GM23338 (cell line): Measurements from ENCODE around the gene ELP2. TPM values are rescaled to one million over a fixed set of nuclear protein-coding genes. Genes with fewer than 3 reads are reported as not detected.

Source experiments
- ATAC-seq: fragments of 200-7000 bp; cut with Tn5 transposase; 3 replicates; pipeline ENCODE4 v1.9.1; 2020
- DNase-seq: peaks from one replicate; pipeline ENCODE4 v3.0.0-alpha.2; 2015; ENCODE audit warnings: low spot score
- H2AFZ ChIP-seq: fragments of 200-600 bp; sonication (generic); 2 replicates; pipeline ENCODE4 v1.8.0; 2016; ENCODE audit warnings: antibody characterized with exemption, mild to moderate bottlenecking, moderate library complexity
- H3F3A ChIP-seq: fragments of 200-600 bp; sonication (generic); replicated peaks from 2 replicates; pipeline ENCODE4 v1.8.0; 2017; ENCODE audit warnings: antibody characterized with exemption, mixed run types, low read depth
- H3K27ac ChIP-seq: fragments of 200-600 bp; sonication (generic); 2 replicates; pipeline ENCODE4 v1.6.1; 2016; ENCODE audit warnings: low read depth
- H3K27me3 ChIP-seq: fragments of 200-600 bp; sonication (generic); 2 replicates; pipeline ENCODE4 v1.8.0; 2016; ENCODE audit warnings: mild to moderate bottlenecking, mixed run types, moderate library complexity; ENCODE audit not compliant: insufficient read depth
- H3K36me3 ChIP-seq: fragments of 200-600 bp; sonication (generic); 2 replicates; pipeline ENCODE4 v1.8.0; 2016; ENCODE audit warnings: mild to moderate bottlenecking; ENCODE audit not compliant: insufficient read depth
- H3K4me1 ChIP-seq: fragments of 200-600 bp; sonication (generic); 2 replicates; pipeline ENCODE4 v1.8.0; 2016; ENCODE audit warnings: mild to moderate bottlenecking, moderate library complexity; ENCODE audit not compliant: insufficient read depth
- H3K4me2 ChIP-seq: fragments of 200-600 bp; sonication (generic); 2 replicates; pipeline ENCODE4 v1.7.1; 2017; ENCODE audit warnings: mixed run types
- H3K4me3 ChIP-seq: fragments of 200-600 bp; sonication (generic); 2 replicates; pipeline ENCODE4 v1.6.1; 2016; ENCODE audit warnings: mixed run types
- H3K79me2 ChIP-seq: fragments of 200-600 bp; sonication (generic); replicated peaks from 2 replicates; pipeline ENCODE4 v1.8.0; 2017; ENCODE audit warnings: mild to moderate bottlenecking; ENCODE audit not compliant: insufficient read depth
- H3K9me2 ChIP-seq: fragments of 200-600 bp; sonication (generic); 2 replicates; pipeline ENCODE4 v1.8.0; 2017; ENCODE audit not compliant: insufficient read depth
- H4K20me1 ChIP-seq: fragments of 200-600 bp; sonication (generic); replicated peaks from 2 replicates; pipeline ENCODE4 v1.8.0; 2017; ENCODE audit warnings: mild to moderate bottlenecking; ENCODE audit not compliant: insufficient read depth
- H3K27ac Mint-ChIP-seq: 2 replicates; pipeline ENCODE4 v1.8.0; 2020; ENCODE audit warnings: inconsistent platforms, mild to moderate bottlenecking, moderate library complexity, mixed read lengths
- H3K27me3 Mint-ChIP-seq: 3 replicates; pipeline ENCODE4 v1.8.0; 2022; ENCODE audit warnings: low read depth, mild to moderate bottlenecking, moderate library complexity, mixed read lengths, inconsistent platforms; ENCODE audit not compliant: insufficient read depth, poor library complexity
- H3K36me3 Mint-ChIP-seq: 3 replicates; pipeline ENCODE4 v1.8.0; 2021; ENCODE audit warnings: low read depth, mild to moderate bottlenecking, inconsistent platforms, moderate library complexity, mixed read lengths
- H3K4me1 Mint-ChIP-seq: 3 replicates; pipeline ENCODE4 v1.8.0; 2020; ENCODE audit warnings: mild to moderate bottlenecking, inconsistent platforms, mixed read lengths
- H3K4me3 Mint-ChIP-seq: 3 replicates; pipeline ENCODE4 v1.8.0; 2021; ENCODE audit warnings: moderate library complexity, mild to moderate bottlenecking, inconsistent platforms, mixed read lengths
- H3K9me3 Mint-ChIP-seq: 3 replicates; pipeline ENCODE4 v1.8.0; 2020; ENCODE audit warnings: moderate library complexity, mild to moderate bottlenecking, inconsistent platforms, mixed read lengths
- CREB1 ChIP-seq: fragments of 250-450 bp; sonication (Bioruptor Pico); IDR thresholded peaks from 2 replicates; pipeline ENCODE4 v1.5.0; 2020; ENCODE audit warnings: low read depth, mild to moderate bottlenecking, moderate library complexity
- EZH2 ChIP-seq: fragments of 200-600 bp; sonication (generic); IDR thresholded peaks from one replicate; pipeline ENCODE4 v1.8.0; 2017; ENCODE audit warnings: antibody characterized with exemption, mild to moderate bottlenecking, low read depth; ENCODE audit not compliant: unreplicated experiment
- EZH2phosphoT487 ChIP-seq: fragments of 200-600 bp; sonication (generic); IDR thresholded peaks from one replicate; pipeline ENCODE4 v1.8.1; 2018; ENCODE audit warnings: antibody characterized with exemption; ENCODE audit not compliant: unreplicated experiment
- JUNB ChIP-seq: IDR thresholded peaks from one replicate; pipeline ENCODE4 v1.6.1; 2016; ENCODE audit warnings: antibody characterized with exemption; ENCODE audit not compliant: unreplicated experiment
- NANOG ChIP-seq: IDR thresholded peaks from 2 replicates; pipeline ENCODE4 v1.6.1; 2016; ENCODE audit warnings: antibody characterized with exemption, borderline replicate concordance
- POLR2AphosphoS5 ChIP-seq: IDR thresholded peaks from 2 replicates; pipeline ENCODE4 v1.6.1; 2016; ENCODE audit warnings: antibody characterized with exemption, low read depth
- ZNF114 ChIP-seq: fragments of 250-450 bp; sonication (Bioruptor Pico); IDR thresholded peaks from 2 replicates; pipeline ENCODE4 v1.5.0; 2020; ENCODE audit warnings: mild to moderate bottlenecking, moderate library complexity
- polyA plus RNA-seq: library from polyadenylated mRNA; unstranded; fragments of >200 nt; fragmentation: Nextera tagmentation; extraction: Ambion mirVana; gene quantifications from 2 replicates; pipeline ENCODE4 v1.2.1, GENCODE V29; 2016
- total RNA-seq: library from RNA; depleted of rRNA; stranded (reverse); fragments of >200 nt; shearing (Covaris generic); gene quantifications from 2 replicates; pipeline ENCODE4 v1.2.3, GENCODE V29; 2014
- TF ChIP-seq, protein P1 (sequence below): IDR thresholded peaks from one replicate; pipeline ENCODE4 v1.6.1; 2018; ENCODE audit warnings: antibody characterized with exemption; ENCODE audit not compliant: unreplicated experiment
- TF ChIP-seq, protein P2 (sequence below): fragments of 250-450 bp; sonication (Bioruptor Pico); IDR thresholded peaks from 2 replicates; pipeline ENCODE4 v1.5.0; 2020; ENCODE audit warnings: mild to moderate bottlenecking, moderate library complexity
- TF ChIP-seq, protein P3 (sequence below), 2 experiments: fragments of 200-600 bp in 1 of 2; sonication (generic) in 1 of 2; conservative IDR thresholded peaks; 2 replicates each; pipeline versions ENCODE4 v1.5.1 to v1.6.1; 2016 to 2017; ENCODE audit warnings: antibody characterized with exemption in 2 of 2, low read depth in 2 of 2, mild to moderate bottlenecking in 2 of 2, moderate library complexity in 1 of 2
- TF ChIP-seq, protein P4 (sequence below): IDR thresholded peaks from 2 replicates; pipeline ENCODE4 v1.6.1; 2016; ENCODE audit warnings: antibody characterized with exemption

ELP2 gene
- total and polyA plus RNA-seq, 2 experiments from 2014 or later = 119 to 135 TPM

DNA sequence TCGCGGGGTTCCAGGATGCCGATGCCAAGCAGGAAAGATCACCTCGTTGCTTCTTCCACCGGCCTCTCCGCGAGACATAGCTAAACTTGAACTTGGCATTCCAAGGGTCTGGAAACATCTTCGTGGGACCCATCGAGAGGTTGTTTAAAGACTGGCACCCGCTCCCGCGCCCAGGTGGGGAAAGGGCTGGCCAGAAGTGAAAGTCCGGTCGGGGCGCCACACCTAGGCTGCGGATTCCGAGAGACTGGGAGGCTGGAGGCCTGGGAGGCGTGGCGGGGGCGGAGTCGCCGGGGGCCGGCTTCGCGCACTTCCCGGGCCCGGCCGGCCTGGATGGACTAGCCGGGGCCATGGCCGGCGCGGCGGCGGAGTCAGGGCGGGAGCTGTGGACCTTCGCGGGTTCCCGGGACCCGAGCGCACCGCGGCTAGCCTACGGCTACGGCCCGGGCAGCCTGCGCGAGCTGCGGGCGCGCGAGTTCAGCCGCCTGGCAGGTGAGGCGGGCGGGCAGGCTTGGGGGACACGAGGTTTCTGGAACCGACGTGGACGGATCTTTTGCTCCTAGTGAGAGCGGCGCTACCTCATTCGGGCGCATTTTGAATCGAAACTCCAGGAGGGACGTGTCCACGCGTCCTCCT is 57.6 kb downstream of the ELP2 start, which contains the start of gene MOCOS:
MOCOS (plus strand) TSS at position 305 of the 633 bp plus-strand sequence; CDS start at position 348, 43 bp downstream.
- DNase-seq (peak; percentile 88), ATAC-seq (peak; percentile 87)
- no peaks in the 10 kb centered on the region for H3K9me3 Mint-ChIP-seq
- peak within 1 kb of the TSS; percentile 92 for H3K4me3 Mint-ChIP-seq
- H3K27ac Mint-ChIP-seq = peak within 1 kb of the TSS; percentile 76; the same call in 1 of the 2 replicates
- peak within 1 kb of the TSS; percentile 99 for H3K4me2 ChIP-seq
- peak within 1 kb of the TSS; percentile 99 for H2AFZ ChIP-seq
- no peak within 1 kb of the TSS for H3K27ac ChIP-seq
- H3F3A ChIP-seq = peaks cover 9% of the 10 kb centered on the region; the same call in 1 of the 2 replicates
- H3K36me3 Mint-ChIP-seq = peaks cover 19% of the 10 kb centered on the region
- peaks cover 14% of the 10 kb centered on the region for H3K4me1 ChIP-seq
- peaks cover 16% of the 10 kb centered on the region for H4K20me1 ChIP-seq
- no peaks in the 10 kb centered on the region for H3K9me2 ChIP-seq
- TF ChIP-seq CREB1 (CRISPR knock-in tag) = peak; percentile 19; the same call in 1 of the 2 replicates
- TF ChIP-seq, protein P1, sequence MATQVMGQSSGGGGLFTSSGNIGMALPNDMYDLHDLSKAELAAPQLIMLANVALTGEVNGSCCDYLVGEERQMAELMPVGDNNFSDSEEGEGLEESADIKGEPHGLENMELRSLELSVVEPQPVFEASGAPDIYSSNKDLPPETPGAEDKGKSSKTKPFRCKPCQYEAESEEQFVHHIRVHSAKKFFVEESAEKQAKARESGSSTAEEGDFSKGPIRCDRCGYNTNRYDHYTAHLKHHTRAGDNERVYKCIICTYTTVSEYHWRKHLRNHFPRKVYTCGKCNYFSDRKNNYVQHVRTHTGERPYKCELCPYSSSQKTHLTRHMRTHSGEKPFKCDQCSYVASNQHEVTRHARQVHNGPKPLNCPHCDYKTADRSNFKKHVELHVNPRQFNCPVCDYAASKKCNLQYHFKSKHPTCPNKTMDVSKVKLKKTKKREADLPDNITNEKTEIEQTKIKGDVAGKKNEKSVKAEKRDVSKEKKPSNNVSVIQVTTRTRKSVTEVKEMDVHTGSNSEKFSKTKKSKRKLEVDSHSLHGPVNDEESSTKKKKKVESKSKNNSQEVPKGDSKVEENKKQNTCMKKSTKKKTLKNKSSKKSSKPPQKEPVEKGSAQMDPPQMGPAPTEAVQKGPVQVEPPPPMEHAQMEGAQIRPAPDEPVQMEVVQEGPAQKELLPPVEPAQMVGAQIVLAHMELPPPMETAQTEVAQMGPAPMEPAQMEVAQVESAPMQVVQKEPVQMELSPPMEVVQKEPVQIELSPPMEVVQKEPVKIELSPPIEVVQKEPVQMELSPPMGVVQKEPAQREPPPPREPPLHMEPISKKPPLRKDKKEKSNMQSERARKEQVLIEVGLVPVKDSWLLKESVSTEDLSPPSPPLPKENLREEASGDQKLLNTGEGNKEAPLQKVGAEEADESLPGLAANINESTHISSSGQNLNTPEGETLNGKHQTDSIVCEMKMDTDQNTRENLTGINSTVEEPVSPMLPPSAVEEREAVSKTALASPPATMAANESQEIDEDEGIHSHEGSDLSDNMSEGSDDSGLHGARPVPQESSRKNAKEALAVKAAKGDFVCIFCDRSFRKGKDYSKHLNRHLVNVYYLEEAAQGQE = peak; percentile 18
- no peak for TF ChIP-seq NANOG
- TF ChIP-seq JUNB = no peak
- TF ChIP-seq EZH2phosphoT487 = no peak
- TF ChIP-seq POLR2AphosphoS5 = peak; percentile 77
- TF ChIP-seq EZH2 = no peak
- no peak for TF ChIP-seq ZNF114
- TF ChIP-seq, protein P2, sequence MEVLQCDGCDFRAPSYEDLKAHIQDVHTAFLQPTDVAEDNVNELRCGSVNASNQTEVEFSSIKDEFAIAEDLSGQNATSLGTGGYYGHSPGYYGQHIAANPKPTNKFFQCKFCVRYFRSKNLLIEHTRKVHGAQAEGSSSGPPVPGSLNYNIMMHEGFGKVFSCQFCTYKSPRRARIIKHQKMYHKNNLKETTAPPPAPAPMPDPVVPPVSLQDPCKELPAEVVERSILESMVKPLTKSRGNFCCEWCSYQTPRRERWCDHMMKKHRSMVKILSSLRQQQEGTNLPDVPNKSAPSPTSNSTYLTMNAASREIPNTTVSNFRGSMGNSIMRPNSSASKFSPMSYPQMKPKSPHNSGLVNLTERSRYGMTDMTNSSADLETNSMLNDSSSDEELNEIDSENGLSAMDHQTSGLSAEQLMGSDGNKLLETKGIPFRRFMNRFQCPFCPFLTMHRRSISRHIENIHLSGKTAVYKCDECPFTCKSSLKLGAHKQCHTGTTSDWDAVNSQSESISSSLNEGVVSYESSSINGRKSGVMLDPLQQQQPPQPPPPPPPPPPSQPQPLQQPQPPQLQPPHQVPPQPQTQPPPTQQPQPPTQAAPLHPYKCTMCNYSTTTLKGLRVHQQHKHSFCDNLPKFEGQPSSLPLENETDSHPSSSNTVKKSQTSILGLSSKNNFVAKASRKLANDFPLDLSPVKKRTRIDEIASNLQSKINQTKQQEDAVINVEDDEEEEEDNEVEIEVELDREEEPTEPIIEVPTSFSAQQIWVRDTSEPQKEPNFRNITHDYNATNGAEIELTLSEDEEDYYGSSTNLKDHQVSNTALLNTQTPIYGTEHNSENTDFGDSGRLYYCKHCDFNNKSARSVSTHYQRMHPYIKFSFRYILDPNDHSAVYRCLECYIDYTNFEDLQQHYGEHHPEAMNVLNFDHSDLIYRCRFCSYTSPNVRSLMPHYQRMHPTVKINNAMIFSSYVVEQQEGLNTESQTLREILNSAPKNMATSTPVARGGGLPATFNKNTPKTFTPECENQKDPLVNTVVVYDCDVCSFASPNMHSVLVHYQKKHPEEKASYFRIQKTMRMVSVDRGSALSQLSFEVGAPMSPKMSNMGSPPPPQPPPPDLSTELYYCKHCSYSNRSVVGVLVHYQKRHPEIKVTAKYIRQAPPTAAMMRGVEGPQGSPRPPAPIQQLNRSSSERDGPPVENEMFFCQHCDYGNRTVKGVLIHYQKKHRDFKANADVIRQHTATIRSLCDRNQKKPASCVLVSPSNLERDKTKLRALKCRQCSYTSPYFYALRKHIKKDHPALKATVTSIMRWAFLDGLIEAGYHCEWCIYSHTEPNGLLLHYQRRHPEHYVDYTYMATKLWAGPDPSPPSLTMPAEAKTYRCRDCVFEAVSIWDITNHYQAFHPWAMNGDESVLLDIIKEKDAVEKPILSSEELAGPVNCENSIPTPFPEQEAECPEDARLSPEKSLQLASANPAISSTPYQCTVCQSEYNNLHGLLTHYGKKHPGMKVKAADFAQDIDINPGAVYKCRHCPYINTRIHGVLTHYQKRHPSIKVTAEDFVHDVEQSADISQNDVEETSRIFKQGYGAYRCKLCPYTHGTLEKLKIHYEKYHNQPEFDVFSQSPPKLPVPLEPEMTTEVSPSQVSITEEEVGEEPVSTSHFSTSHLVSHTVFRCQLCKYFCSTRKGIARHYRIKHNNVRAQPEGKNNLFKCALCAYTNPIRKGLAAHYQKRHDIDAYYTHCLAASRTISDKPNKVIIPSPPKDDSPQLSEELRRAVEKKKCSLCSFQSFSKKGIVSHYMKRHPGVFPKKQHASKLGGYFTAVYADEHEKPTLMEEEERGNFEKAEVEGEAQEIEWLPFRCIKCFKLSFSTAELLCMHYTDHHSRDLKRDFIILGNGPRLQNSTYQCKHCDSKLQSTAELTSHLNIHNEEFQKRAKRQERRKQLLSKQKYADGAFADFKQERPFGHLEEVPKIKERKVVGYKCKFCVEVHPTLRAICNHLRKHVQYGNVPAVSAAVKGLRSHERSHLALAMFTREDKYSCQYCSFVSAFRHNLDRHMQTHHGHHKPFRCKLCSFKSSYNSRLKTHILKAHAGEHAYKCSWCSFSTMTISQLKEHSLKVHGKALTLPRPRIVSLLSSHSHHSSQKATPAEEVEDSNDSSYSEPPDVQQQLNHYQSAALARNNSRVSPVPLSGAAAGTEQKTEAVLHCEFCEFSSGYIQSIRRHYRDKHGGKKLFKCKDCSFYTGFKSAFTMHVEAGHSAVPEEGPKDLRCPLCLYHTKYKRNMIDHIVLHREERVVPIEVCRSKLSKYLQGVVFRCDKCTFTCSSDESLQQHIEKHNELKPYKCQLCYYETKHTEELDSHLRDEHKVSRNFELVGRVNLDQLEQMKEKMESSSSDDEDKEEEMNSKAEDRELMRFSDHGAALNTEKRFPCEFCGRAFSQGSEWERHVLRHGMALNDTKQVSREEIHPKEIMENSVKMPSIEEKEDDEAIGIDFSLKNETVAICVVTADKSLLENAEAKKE (CRISPR knock-in tag) = no peak
- TF ChIP-seq, protein P3, sequence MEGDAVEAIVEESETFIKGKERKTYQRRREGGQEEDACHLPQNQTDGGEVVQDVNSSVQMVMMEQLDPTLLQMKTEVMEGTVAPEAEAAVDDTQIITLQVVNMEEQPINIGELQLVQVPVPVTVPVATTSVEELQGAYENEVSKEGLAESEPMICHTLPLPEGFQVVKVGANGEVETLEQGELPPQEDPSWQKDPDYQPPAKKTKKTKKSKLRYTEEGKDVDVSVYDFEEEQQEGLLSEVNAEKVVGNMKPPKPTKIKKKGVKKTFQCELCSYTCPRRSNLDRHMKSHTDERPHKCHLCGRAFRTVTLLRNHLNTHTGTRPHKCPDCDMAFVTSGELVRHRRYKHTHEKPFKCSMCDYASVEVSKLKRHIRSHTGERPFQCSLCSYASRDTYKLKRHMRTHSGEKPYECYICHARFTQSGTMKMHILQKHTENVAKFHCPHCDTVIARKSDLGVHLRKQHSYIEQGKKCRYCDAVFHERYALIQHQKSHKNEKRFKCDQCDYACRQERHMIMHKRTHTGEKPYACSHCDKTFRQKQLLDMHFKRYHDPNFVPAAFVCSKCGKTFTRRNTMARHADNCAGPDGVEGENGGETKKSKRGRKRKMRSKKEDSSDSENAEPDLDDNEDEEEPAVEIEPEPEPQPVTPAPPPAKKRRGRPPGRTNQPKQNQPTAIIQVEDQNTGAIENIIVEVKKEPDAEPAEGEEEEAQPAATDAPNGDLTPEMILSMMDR (conservative IDR thresholded peaks at IDR 0.05; ENCODE audit: low read depth in 2 of 2) = no peak
- TF ChIP-seq, protein P4, sequence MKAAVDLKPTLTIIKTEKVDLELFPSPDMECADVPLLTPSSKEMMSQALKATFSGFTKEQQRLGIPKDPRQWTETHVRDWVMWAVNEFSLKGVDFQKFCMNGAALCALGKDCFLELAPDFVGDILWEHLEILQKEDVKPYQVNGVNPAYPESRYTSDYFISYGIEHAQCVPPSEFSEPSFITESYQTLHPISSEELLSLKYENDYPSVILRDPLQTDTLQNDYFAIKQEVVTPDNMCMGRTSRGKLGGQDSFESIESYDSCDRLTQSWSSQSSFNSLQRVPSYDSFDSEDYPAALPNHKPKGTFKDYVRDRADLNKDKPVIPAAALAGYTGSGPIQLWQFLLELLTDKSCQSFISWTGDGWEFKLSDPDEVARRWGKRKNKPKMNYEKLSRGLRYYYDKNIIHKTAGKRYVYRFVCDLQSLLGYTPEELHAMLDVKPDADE = no peak
- H3K27me3 Mint-ChIP-seq = peaks cover 31% of the 10 kb centered on the region
- peak within 1 kb of the TSS; percentile 87 for H3K4me3 ChIP-seq
- H3K79me2 ChIP-seq = peaks cover 11% of the 10 kb centered on the region; the same call in 1 of the 2 replicates
- no peaks in the 10 kb centered on the region for H3K36me3 ChIP-seq
- peaks cover 44% of the 10 kb centered on the region for H3K27me3 ChIP-seq
- H3K4me1 Mint-ChIP-seq = peaks cover 32% of the 10 kb centered on the region
